Fibroblast of villous mesenchyme (primary cell): ENCODE results near the gene F12. TPM values are rescaled to one million over a fixed set of nuclear protein-coding genes. Genes with fewer than 3 reads are reported as not detected.

Experiments used
- DNase-seq: peaks from one replicate; pipeline ENCODE4 v3.0.0-alpha.2; 2010; ENCODE audit warnings: low read depth
- H3K4me3 ChIP-seq: 2 replicates; pipeline ENCODE4 v1.5.1; 2011; ENCODE audit warnings: low read depth, mild to moderate bottlenecking, low read length
- total RNA-seq: library from RNA; depleted of rRNA; stranded (reverse); fragments of >200 nt; gene quantifications from 2 replicates; pipeline ENCODE4 v1.2.3, GENCODE V29; 2012
- TF ChIP-seq, protein P1 (sequence below): IDR thresholded peaks from 2 replicates; pipeline ENCODE4 v1.5.1; 2012; ENCODE audit warnings: low read depth, mild to moderate bottlenecking, low read length; ENCODE audit not compliant: insufficient read depth

The F12 gene
- total RNA-seq, 1 donor, result 0.43 TPM

DNA sequence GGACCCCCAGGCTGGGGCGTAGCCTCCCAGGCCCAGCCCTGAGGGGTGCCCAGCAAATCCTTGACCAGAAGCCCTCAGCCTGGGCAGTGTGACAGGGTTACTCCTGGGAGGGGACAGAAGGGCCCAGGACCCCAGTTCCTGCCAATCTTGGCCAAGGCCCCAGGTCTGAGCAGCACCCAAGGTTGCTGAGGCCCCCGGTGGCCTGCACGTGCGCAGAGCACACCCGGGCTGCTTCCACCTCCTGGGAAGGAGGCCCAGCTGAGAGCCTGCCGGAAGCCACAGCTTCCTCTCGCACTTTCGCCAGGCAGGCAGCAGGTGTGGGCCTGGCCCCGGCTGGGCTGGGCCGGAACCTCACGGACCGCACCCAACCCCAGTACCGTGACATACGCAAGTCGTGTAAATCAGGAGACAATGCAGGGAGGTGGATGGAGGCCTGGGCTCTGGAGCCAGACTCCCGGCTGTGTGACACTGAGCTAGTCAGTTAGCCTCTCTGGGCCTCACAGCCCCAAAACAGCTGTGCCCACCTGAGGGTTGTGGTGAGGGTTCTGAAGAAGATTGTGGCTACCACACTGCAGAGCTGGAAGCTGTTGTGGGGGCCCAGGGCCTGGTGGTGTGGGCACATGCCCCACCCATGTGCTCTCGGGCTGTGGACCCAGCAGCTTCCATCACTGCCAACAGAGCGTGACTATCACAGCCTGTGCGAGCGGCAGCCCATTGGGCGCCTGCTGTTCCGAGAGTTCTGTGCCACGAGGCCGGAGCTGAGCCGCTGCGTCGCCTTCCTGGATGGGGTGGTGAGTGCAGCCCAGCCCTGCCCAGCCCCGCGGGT is 22.2 kb upstream of the F12 start:
- TF ChIP-seq, protein P1, sequence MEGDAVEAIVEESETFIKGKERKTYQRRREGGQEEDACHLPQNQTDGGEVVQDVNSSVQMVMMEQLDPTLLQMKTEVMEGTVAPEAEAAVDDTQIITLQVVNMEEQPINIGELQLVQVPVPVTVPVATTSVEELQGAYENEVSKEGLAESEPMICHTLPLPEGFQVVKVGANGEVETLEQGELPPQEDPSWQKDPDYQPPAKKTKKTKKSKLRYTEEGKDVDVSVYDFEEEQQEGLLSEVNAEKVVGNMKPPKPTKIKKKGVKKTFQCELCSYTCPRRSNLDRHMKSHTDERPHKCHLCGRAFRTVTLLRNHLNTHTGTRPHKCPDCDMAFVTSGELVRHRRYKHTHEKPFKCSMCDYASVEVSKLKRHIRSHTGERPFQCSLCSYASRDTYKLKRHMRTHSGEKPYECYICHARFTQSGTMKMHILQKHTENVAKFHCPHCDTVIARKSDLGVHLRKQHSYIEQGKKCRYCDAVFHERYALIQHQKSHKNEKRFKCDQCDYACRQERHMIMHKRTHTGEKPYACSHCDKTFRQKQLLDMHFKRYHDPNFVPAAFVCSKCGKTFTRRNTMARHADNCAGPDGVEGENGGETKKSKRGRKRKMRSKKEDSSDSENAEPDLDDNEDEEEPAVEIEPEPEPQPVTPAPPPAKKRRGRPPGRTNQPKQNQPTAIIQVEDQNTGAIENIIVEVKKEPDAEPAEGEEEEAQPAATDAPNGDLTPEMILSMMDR, result no peak
- H3K4me3 ChIP-seq, result no peak overlapping the region
- no peak for DNase-seq

DNA sequence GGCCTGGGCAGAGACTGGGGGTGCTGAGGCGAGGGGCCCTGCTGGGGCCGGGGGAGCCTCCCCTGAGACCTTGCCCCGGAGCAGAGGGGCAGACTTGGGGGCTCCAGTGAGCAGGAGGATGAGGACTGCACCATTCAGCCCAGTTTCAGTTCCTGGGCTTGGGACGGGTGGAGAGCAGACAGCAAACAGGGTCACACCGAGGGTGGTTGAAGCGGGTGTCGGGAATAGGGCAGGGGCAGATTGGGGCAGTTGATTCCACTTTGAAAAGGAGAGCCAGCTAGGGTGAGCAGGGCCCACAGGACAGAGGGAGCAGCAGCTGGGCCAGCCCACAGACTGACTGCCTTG is 21.6 kb upstream of the F12 start:
- TF ChIP-seq, protein P1, result no peak
- no peak for DNase-seq
- no peak overlapping the region for H3K4me3 ChIP-seq

DNA sequence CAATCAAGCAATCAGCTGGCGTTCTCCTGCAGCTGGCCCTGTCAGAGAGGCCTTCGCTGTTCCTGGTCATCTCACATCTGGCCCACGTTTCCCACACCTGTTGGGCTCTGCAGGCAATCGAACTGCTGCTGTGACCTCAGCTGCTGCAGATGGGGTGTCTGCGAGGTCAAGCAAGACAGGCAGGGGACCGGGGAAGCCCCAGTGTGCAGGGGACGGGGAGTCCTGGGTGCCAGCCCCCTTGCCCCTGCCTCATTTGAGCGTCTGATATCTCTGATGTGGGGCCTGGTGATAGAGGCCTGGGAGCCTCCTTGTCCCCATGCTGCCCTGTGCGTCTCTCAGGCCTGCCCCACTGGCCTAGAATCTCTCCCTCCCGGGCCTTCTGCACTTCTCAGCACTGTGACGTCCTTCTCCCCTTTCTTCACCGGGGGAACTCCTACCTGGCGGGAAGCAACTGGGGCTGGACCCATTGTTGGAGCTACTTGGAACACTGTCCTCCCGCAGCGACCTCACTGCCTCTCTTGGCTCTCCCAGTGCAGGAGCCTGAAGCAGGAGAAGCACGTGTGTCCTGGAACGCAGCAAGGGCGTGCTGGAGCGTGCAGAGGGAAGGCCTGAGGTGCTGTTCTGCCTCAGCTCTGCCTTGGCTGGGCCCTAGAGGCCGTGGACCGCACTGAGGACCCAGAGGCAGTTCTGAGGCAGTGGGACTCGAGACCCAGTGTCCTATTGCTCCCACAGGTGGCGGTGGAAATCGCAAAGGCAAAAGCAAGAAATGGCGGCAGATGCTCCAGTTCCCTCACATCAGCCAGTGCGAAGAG is 21.0 kb upstream of the F12 start:
- TF ChIP-seq, protein P1, result no peak
- no peak for DNase-seq
- H3K4me3 ChIP-seq, result no peak overlapping the region

DNA sequence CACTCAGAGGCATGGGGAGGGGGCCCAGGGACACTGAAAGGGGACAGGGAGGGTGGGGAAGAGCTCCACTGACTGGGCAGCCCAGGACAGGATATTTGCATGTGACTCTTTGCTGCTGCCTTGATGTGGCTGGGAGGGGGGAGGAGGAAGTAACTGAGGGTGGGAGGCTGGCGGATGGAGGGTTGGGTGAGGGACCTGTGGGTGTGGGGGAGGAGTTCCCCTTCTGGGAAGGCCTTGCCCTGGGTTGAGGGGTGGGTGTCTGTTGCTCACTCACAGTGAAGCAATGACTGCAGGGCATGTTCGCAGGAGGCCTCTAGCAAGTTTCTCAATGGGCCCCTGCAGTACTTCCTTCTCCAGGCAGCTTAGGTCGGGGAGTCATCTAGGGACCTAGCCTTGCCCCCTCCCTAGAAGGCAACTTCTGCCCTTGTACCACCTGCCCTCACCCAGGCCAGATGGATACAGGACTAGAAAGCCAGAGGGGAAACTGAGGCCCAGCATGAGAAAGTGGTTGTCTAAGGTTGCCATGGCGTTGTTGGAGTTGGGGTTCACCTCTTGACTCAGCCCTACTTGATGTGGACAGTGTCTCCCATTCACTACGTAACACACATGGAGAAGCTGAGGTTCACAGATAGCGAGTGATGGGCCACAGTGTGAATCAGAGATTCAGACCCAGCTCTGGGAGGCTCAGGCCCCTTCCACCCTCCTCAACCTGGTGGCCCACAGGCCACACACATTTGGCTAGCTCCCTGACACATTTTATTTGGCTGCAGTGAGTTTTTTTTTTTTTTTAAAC is 20.1 kb upstream of the F12 start:
- TF ChIP-seq, protein P1, result no peak
- no peak for DNase-seq
- no peak overlapping the region for H3K4me3 ChIP-seq

DNA sequence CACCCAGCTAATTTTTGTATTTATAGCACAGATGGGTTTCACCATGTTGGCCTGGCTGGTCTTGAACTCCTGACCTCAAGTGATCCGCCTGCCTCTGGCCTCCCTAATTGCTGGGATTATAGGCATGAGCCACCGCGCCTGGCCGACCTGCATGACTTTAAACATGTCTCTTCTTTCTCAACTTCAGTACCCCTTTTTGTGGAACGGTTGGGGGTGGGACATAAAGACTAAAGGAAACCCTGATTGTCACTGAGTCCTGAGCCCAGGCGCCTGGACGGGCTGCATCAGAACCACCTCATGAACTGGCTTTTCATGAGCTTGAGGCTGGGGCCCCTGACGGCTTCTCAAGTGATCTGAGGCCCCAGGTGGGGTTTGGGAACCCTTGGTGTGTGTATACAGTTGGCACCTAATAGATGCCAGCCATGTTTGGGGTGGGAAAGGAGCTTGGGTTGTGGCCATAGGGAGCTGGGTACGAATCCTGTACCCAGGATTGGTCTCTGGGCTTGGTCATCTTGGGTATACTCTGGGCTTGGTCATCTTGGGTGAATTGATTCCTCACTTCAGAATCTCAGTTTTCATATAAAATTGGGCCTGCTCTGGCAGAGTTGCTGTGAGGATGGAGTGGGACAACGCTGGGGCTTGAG is 19.3 kb upstream of the F12 start:
- no peak overlapping the region for H3K4me3 ChIP-seq
- DNase-seq, result no peak
- TF ChIP-seq, protein P1, result no peak

DNA sequence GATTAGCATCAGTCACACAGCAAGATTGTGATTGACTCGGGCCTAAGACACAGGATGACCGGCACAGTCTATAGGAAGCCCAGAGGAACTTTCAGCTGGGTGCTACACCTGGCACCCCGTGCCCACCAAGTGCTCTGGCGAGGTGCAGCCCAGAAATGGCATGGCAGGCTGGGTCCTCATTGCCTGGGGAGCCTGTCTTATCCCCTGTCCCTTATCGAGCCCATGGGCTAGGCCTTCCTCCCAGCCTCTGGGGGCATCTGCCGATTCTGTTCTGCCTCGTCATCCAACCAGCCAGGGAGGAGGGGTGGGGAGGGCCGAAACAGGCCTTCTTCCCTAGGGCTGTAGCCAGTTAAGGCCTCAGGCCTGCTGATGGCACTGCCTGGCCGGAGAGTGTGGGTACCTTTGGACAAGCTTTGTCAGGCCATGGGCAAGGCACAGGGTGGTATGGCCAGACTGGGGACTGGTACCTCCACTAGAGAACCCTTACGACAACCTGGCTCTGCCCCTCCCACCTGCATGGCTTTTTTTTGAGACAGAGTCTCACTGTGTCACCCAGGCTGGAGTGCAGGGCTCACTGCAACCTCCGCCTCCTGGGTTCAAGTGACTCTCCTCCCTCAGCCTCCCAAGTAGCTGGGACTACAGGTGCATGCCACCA is 18.7 kb upstream of the F12 start:
- DNase-seq, result no peak
- no peak overlapping the region for H3K4me3 ChIP-seq

More for the DNA sequence above, 18.7 kb upstream of the F12 start:
- TF ChIP-seq, protein P1, result no peak
